HG02588 (cell line): Measurements from ENCODE around the gene SMCR8.
"Not testable (repeated sequence)": the region's sequence is repeated elsewhere in the genome, so short reads cannot be mapped to it uniquely, and the experiment has no call there.

Source experiments
- ATAC-seq: cut with Tn5 transposase; IDR thresholded peaks from one replicate; pipeline ENCODE4 v1.9.1; 2021; ENCODE audit warnings: mild to moderate bottlenecking, moderate library complexity; ENCODE audit not compliant: unreplicated experiment

The SMCR8 gene, protein sequence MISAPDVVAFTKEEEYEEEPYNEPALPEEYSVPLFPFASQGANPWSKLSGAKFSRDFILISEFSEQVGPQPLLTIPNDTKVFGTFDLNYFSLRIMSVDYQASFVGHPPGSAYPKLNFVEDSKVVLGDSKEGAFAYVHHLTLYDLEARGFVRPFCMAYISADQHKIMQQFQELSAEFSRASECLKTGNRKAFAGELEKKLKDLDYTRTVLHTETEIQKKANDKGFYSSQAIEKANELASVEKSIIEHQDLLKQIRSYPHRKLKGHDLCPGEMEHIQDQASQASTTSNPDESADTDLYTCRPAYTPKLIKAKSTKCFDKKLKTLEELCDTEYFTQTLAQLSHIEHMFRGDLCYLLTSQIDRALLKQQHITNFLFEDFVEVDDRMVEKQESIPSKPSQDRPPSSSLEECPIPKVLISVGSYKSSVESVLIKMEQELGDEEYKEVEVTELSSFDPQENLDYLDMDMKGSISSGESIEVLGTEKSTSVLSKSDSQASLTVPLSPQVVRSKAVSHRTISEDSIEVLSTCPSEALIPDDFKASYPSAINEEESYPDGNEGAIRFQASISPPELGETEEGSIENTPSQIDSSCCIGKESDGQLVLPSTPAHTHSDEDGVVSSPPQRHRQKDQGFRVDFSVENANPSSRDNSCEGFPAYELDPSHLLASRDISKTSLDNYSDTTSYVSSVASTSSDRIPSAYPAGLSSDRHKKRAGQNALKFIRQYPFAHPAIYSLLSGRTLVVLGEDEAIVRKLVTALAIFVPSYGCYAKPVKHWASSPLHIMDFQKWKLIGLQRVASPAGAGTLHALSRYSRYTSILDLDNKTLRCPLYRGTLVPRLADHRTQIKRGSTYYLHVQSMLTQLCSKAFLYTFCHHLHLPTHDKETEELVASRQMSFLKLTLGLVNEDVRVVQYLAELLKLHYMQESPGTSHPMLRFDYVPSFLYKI

DNA sequence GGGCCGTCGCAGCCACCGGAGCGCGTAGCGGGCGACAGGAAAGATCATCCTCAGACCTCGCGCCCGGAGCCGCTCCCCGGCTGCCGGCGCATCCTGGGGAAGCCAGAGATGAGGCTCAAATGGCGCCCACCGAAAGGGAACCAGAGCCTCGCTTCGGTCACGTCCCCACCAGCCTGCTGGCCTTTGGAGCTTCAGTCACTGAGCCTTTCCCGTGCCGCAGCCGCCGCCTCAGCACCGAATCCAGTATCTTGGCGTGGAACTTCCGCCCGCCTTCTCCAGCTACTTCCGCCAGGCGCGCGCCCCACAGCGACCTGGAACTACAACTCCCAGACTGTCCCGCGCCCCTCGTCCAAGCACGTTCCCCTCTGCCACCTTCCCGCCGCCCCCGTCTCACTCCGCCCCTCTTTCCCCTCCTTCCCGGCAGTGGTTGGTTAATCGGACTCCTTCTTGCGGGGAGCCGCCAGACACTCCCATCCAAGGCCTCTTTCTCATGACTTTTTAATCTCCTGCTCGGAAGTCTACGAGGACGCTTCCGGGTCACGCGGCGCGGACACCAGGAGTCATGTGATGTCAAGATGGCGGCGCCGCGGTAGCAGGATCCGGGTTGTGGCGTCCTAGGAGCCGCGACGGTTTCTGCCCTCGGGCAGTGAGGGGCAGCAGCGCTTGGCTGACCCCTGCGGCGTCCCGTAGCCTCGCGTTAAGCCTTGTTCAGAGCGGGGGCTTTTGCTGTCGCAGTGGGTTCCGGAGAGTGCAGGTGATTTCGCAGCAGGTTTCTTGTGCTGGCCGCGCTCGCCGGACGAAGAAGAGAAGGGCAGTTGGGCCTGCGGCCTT is at the start of gene SMCR8, which contains the start of gene TOP3A:
Gene SMCR8 (plus strand): TSS at position 563 of the 831 bp plus-strand sequence. CDS start 497 bp downstream, outside the sequence.
Gene TOP3A (minus strand): TSS at position 264 of the 831 bp plus-strand sequence. CDS start 216 bp downstream, at position 48.
- peak; percentile 83 for ATAC-seq

- no peak for ATAC-seq
Measured at GRCh38 chr17:18267366-18267765, 47.7 kb upstream of the SMCR8 start.

- no peak for ATAC-seq
Measured at GRCh38 chr17:18267927-18268711, 47.0 kb upstream of the SMCR8 start.

GRCh38 chr17:18270046-18270931 is 44.8 kb upstream of the SMCR8 start:
- ATAC-seq, result no peak

DNA sequence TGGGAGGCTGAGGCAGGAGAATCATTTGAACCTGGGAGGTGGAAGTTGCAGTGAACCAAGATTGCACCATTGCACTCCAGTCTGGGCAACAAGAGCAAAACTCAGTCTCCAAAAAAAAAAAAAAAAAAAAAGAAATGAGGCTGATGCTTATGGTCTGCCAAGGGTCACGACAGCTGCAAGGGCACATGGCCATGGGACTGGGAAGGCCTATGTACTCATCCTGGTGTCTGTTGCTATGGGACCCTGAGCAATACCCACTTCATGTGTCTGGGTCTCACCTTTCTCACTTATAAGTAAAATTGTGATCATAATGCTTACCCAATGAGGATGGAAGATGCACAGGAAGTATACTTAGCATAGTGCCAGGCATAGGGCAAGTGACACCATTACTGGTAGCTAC is 38.0 kb upstream of the SMCR8 start:
- no peak for ATAC-seq

GRCh38 chr17:18278867-18279266 is 36.2 kb upstream of the SMCR8 start:
- no peak for ATAC-seq

GRCh38 chr17:18280249-18280648 is 34.8 kb upstream of the SMCR8 start:
- ATAC-seq, result no peak

GRCh38 chr17:18280766-18281371 is 34.2 kb upstream of the SMCR8 start:
- no peak for ATAC-seq

GRCh38 chr17:18281788-18282187 is 33.3 kb upstream of the SMCR8 start:
- no peak for ATAC-seq

DNA sequence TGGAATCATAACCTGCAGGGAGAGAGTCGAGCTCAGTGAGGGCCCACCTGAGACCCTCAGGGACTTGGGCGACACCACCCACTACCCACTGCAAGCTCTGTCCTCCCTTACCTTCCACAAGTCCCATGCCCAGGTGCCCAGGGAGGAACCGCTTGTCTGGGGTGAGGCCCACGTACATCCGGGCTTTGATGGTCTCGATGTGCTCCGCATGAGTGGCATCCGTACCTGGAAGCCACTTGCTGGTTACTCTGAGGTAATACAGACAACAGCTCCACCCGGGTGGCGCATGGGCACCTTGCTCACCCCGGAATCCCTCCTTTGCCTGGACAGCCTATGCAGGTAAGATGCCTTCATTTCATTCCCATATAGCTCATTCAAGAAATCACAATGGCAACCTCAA is 29.8 kb upstream of the SMCR8 start:
- no peak for ATAC-seq

- ATAC-seq, result no peak
Measured at GRCh38 chr17:18291718-18292540, 23.2 kb upstream of the SMCR8 start.

GRCh38 chr17:18298061-18298460 is 17.0 kb upstream of the SMCR8 start:
- ATAC-seq, result not testable (repeated sequence)

- no peak for ATAC-seq
Measured at GRCh38 chr17:18300725-18301480, 14.2 kb upstream of the SMCR8 start.

- not testable (repeated sequence) for ATAC-seq
Measured at GRCh38 chr17:18303206-18303605, 11.9 kb upstream of the SMCR8 start.

- no peak for ATAC-seq
Measured at GRCh38 chr17:18309202-18309601, 5.9 kb upstream of the SMCR8 start.

GRCh38 chr17:18314059-18314730 is 898 bp upstream of the SMCR8 start:
- ATAC-seq, result peak; percentile 5
